ENCODE results near the gene SND1. TPM values are rescaled to one million over a fixed set of nuclear protein-coding genes. Genes with fewer than 3 reads are reported as not detected.

The SND1 gene
- total RNA-seq, 5 donors from 2014 or later (not counting 1 experiment from before 2014, with no cell fraction given) = 137 to 187 (median 154) TPM

DNA sequence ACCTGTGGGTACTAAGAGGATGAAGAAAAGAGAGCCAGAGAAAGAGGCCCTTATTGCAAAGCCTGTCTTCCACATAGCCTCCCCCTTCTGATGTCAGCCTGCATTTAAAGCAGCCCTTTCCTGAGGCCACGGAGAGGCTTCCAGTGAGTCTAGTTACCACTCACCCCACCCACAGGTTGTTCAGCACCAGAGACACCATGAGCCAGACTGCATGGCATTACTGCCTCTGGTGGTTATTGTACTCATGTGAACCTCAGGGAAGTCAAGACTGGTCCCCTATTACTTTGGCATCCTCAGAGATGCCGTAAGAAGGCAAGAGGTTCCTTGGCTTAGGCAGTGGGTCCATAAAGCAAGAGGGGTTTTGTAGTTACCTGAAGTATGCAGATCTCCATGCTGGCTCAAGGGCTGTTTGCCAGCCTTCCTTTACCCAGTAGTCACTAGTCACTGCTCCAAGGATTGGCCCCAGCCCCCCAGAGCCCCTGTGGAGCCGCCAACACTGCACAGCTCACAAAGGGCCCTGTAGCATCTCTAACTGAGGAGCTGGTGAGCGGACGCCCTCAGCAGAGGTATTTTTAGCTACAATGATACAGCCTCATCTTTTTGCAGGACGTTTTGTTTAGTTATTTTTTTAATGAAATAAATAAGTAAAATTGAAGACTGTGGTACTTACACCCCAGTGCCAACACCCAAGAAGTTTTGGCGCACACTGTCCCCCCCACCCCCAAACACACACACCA lies 358.6 kb downstream of the SND1 start:
- POLR2A ChIA-PET = interaction anchor here in 1 of 2 donors (0.7 kb wide), 1 partner anchor 31 kb away, joined by 3 read pairs; no protein-coding TSS in a partner anchor
- Histone ChIP-seq H3K9me3 (no peaks in the 10 kb centered on the region), H3K36me3 (ENCODE audit: control insufficient read depth in 2 of 2, extremely low read depth in 1 of 2, insufficient read depth in 1 of 2, low read length in 1 of 2) (peaks cover 0 to 25% of the 10 kb centered on the region in 2 donors), H3K4me3 (ENCODE audit: control insufficient read depth in 1 of 2, extremely low read depth in 1 of 2, low read length in 1 of 2) (no peak overlapping the region), H3K27me3 (replicated peaks in 1 of 2; ENCODE audit: control insufficient read depth in 2 of 2, extremely low read depth in 1 of 2, insufficient read depth in 2 of 2, low read length in 1 of 2) (no peaks in the 10 kb centered on the region), H3K27ac (ENCODE audit: low read length) (no peak overlapping the region), H3K4me1 (ENCODE audit: control insufficient read depth in 1 of 2, extremely low read depth in 1 of 2, insufficient read depth in 2 of 2, low read length in 2 of 2) (no peaks in the 10 kb centered on the region)
- DNase-seq (no peak), ATAC-seq (replicated peaks in 1 of 4) (no peak)
- Mint-ChIP-seq H3K4me1 (peaks cover 0 to 5% (median 0%) of the 10 kb centered on the region in 3 donors), H3K27me3 (no peaks in the 10 kb centered on the region), H3K4me3 (no peak overlapping the region), H3K9me3 (no peaks in the 10 kb centered on the region), H3K27ac (no peak overlapping the region), H3K36me3 (peaks cover 57% of the 10 kb centered on the region)
- CTCF ChIA-PET = no interaction called here
- WGBS (ENCODE audit: insufficient coverage) = 100% methylated on average over 2 of the region's 7 CpGs

DNA sequence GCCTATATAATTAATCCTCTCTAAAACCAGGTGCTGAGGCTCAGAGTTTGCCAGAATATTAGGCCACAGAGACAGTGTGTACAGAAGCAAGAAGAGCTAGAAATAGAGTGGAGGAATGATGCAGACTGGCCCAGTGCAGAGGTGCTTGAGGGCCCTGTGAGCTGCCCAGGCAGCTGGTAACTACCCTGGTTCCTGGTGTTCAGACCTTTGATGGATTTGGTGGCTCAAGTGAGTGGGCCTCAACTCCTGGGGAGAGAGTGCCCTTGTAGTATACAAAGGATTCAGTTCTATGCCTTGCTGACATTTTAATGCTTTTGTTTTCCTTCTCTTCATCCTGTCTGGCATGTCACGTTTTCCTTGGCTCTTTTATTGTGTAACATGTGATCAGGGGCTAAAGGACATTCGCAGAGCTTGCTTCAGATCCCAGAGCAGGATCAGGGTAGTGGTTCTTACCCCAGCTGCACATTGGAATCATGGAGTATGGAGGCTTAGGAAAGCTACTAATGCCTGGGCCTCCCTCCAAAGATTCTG lies 359.2 kb downstream of the SND1 start:
- H3K27ac ChIP-seq (ENCODE audit: low read length) = no peak overlapping the region
- H3K4me1 ChIP-seq (ENCODE audit: control insufficient read depth in 1 of 2, extremely low read depth in 1 of 2, insufficient read depth in 2 of 2, low read length in 2 of 2) = no peaks in the 10 kb centered on the region
- peaks cover 0 to 22% of the 10 kb centered on the region in 2 donors for H3K36me3 ChIP-seq (ENCODE audit: control insufficient read depth in 2 of 2, extremely low read depth in 1 of 2, insufficient read depth in 1 of 2, low read length in 1 of 2)
- peaks cover 0 to 5% (median 0%) of the 10 kb centered on the region in 3 donors for H3K4me1 Mint-ChIP-seq
- WGBS (ENCODE audit: insufficient coverage) = 100% methylated on average over 1 of the region's 2 CpGs
- ATAC-seq (replicated peaks in 1 of 4) (no peak), DNase-seq (no peak)
- no peaks in the 10 kb centered on the region for H3K27me3 ChIP-seq (replicated peaks in 1 of 2; ENCODE audit: control insufficient read depth in 2 of 2, extremely low read depth in 1 of 2, insufficient read depth in 2 of 2, low read length in 1 of 2)
- no peaks in the 10 kb centered on the region for H3K9me3 Mint-ChIP-seq
- no peaks in the 10 kb centered on the region for H3K27me3 Mint-ChIP-seq
- no peak overlapping the region for H3K4me3 Mint-ChIP-seq
- no peak overlapping the region for H3K27ac Mint-ChIP-seq
- H3K9me3 ChIP-seq = no peaks in the 10 kb centered on the region
- CTCF ChIA-PET = interaction anchor here in 1 of 2 donors (0.6 kb wide), 1 partner anchor 141 kb away, joined by 3 read pairs; no protein-coding TSS in a partner anchor
- no peak overlapping the region for H3K4me3 ChIP-seq (ENCODE audit: control insufficient read depth in 1 of 2, extremely low read depth in 1 of 2, low read length in 1 of 2)
- POLR2A ChIA-PET = interaction anchor here in 1 of 2 donors (0.7 kb wide), 1 partner anchor 31 kb away, joined by 3 read pairs; no protein-coding TSS in a partner anchor
- peaks cover 52% of the 10 kb centered on the region for H3K36me3 Mint-ChIP-seq

DNA sequence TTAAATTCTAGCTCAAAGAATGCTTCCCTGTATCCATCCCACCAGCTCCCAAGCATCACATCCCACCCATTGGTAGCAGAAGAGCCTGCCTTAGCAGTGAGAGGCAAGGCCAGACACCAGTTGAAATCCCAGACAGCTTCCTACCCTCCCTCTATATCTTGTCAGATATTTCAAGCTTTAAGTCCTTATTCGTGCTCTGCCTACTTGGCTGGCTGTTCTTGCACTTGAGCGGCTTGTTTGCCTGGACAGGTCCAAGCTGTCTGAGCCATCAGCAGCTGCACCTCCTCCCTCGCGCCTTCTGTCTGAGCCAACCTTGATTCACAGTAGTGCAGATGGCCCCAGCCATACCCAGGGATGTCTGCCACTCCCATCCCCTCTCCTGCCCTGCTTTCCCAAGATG lies 362.8 kb downstream of the SND1 start:
- no peak overlapping the region for H3K4me3 Mint-ChIP-seq
- H3K27ac ChIP-seq (ENCODE audit: low read length) = no peak overlapping the region
- POLR2A ChIA-PET = no interaction called here
- H3K4me3 ChIP-seq (ENCODE audit: control insufficient read depth in 1 of 2, extremely low read depth in 1 of 2, low read length in 1 of 2) = no peak overlapping the region
- H3K36me3 Mint-ChIP-seq = peaks cover 55% of the 10 kb centered on the region
- no peak overlapping the region for H3K27ac Mint-ChIP-seq
- peaks cover 0 to 5% (median 0%) of the 10 kb centered on the region in 3 donors for H3K4me1 Mint-ChIP-seq
- no peaks in the 10 kb centered on the region for H3K9me3 Mint-ChIP-seq
- WGBS (ENCODE audit: insufficient coverage) = 98% methylated on average over 4 of the region's 4 CpGs
- ATAC-seq (replicated peaks in 1 of 4) (no peak), DNase-seq (no peak)
- no peaks in the 10 kb centered on the region for H3K9me3 ChIP-seq
- peaks cover 3 to 16% of the 10 kb centered on the region in 2 donors for H3K36me3 ChIP-seq (ENCODE audit: control insufficient read depth in 2 of 2, extremely low read depth in 1 of 2, insufficient read depth in 1 of 2, low read length in 1 of 2)
- H3K4me1 ChIP-seq (ENCODE audit: control insufficient read depth in 1 of 2, extremely low read depth in 1 of 2, insufficient read depth in 2 of 2, low read length in 2 of 2) = no peaks in the 10 kb centered on the region
- H3K27me3 Mint-ChIP-seq = no peaks in the 10 kb centered on the region
- H3K27me3 ChIP-seq (replicated peaks in 1 of 2; ENCODE audit: control insufficient read depth in 2 of 2, extremely low read depth in 1 of 2, insufficient read depth in 2 of 2, low read length in 1 of 2) = no peaks in the 10 kb centered on the region
- CTCF ChIA-PET = no interaction called here

DNA sequence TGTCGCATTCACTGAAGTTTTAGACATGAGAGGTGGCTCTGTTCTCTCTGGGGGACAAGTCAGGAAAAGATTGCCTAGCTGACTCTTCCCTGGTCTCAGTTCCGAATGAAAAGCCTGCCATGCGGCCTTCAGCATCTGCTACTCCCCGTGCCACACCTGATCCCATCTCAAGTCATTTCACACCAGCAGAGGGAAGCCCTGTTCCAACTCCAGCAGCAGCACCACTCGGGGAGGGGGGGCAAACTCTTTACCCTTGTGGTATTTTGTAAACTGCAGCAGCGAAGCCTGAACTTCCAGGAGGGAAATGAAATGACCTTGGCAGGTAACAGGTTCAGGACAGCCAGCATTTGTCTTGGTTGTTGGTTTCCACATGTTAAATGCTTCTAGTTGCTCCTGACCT lies 365.5 kb downstream of the SND1 start:
- Mint-ChIP-seq H3K4me1 (peaks cover 0 to 8% (median 0%) of the 10 kb centered on the region in 3 donors), H3K9me3 (no peaks in the 10 kb centered on the region), H3K36me3 (peaks cover 60% of the 10 kb centered on the region), H3K27me3 (no peaks in the 10 kb centered on the region), H3K4me3 (no peak overlapping the region), H3K27ac (no peak overlapping the region)
- H3K27me3 ChIP-seq (replicated peaks in 1 of 2; ENCODE audit: control insufficient read depth in 2 of 2, extremely low read depth in 1 of 2, insufficient read depth in 2 of 2, low read length in 1 of 2) = no peaks in the 10 kb centered on the region
- CTCF ChIA-PET = no interaction called here
- no peaks in the 10 kb centered on the region for H3K4me1 ChIP-seq (ENCODE audit: control insufficient read depth in 1 of 2, extremely low read depth in 1 of 2, insufficient read depth in 2 of 2, low read length in 2 of 2)
- POLR2A ChIA-PET = no interaction called here
- 100% methylated on average over 5 of the region's 6 CpGs for WGBS (ENCODE audit: insufficient coverage)
- DNase-seq = no peak
- no peak for ATAC-seq (replicated peaks in 1 of 4)
- no peaks in the 10 kb centered on the region for H3K9me3 ChIP-seq
- no peak overlapping the region for H3K27ac ChIP-seq (ENCODE audit: low read length)
- H3K4me3 ChIP-seq (ENCODE audit: control insufficient read depth in 1 of 2, extremely low read depth in 1 of 2, low read length in 1 of 2) = no peak overlapping the region
- peaks cover 3 to 8% of the 10 kb centered on the region in 2 donors for H3K36me3 ChIP-seq (ENCODE audit: control insufficient read depth in 2 of 2, extremely low read depth in 1 of 2, insufficient read depth in 1 of 2, low read length in 1 of 2)

DNA sequence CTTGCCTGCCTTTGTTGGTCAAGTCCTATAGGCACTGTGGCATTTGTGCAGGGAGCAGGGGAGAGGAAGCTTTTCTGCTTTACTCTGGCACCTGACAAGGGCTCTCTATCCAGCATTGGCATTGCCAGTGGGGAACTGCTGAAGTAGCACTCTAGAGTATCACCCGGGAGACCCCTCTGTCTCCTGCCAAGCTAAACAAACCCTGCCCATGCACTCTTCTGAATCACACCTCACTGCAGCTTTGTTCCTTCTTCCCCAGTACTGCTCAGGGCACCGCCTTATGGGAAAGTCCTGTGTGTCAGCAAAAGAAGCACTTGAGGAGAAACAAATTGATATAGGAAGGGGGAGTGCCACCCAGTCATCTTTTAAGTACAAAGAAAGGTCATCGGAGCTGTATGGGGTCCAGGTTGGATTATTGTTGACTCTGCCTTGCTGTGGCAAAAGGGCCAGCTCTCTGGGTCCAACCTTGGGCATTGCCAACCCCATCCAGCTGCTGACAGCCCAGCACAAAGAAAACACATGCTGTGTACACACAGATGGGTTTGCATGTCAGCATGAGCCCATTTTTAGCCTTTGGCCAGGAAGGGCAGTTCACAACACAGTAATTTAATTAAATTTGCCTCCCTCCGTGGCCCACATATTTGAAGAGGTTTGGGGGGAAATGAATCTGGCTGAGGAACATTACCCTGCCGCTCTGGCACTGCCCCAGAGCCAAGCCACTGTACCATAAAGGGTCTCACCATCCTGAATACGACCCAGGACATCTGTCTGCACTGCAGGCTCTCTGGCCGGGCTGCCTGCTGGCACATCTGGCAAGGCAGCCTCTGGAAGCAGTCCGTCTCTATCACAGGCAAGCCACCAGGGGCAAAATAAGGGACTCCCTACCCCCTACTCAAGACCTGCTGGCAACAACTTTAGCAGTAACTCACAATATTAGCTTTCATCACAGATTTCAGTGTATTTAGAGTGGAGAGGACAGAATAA lies 366.2 kb downstream of the SND1 start:
- no peak overlapping the region for H3K27ac ChIP-seq (ENCODE audit: low read length)
- H3K27me3 Mint-ChIP-seq = no peaks in the 10 kb centered on the region
- H3K27ac Mint-ChIP-seq = no peak overlapping the region
- WGBS (ENCODE audit: insufficient coverage) = 100% methylated on average over 1 of the region's 8 CpGs
- no peaks in the 10 kb centered on the region for H3K9me3 ChIP-seq
- no peaks in the 10 kb centered on the region for H3K4me1 ChIP-seq (ENCODE audit: control insufficient read depth in 1 of 2, extremely low read depth in 1 of 2, insufficient read depth in 2 of 2, low read length in 2 of 2)
- H3K4me3 ChIP-seq (ENCODE audit: control insufficient read depth in 1 of 2, extremely low read depth in 1 of 2, low read length in 1 of 2) = no peak overlapping the region
- H3K4me1 Mint-ChIP-seq = peaks cover 0 to 8% (median 0%) of the 10 kb centered on the region in 3 donors
- H3K4me3 Mint-ChIP-seq = no peak overlapping the region
- peaks cover 3 to 7% of the 10 kb centered on the region in 2 donors for H3K36me3 ChIP-seq (ENCODE audit: control insufficient read depth in 2 of 2, extremely low read depth in 1 of 2, insufficient read depth in 1 of 2, low read length in 1 of 2)
- peaks cover 61% of the 10 kb centered on the region for H3K36me3 Mint-ChIP-seq
- ATAC-seq (replicated peaks in 1 of 4) (no peak), DNase-seq (no peak)
- no peaks in the 10 kb centered on the region for H3K27me3 ChIP-seq (replicated peaks in 1 of 2; ENCODE audit: control insufficient read depth in 2 of 2, extremely low read depth in 1 of 2, insufficient read depth in 2 of 2, low read length in 1 of 2)
- POLR2A ChIA-PET = no interaction called here
- no peaks in the 10 kb centered on the region for H3K9me3 Mint-ChIP-seq
- CTCF ChIA-PET = interaction anchor here in 1 of 2 donors (0.9 kb wide), 1 partner anchor 9 kb away, joined by 4 read pairs; no protein-coding TSS in a partner anchor

DNA sequence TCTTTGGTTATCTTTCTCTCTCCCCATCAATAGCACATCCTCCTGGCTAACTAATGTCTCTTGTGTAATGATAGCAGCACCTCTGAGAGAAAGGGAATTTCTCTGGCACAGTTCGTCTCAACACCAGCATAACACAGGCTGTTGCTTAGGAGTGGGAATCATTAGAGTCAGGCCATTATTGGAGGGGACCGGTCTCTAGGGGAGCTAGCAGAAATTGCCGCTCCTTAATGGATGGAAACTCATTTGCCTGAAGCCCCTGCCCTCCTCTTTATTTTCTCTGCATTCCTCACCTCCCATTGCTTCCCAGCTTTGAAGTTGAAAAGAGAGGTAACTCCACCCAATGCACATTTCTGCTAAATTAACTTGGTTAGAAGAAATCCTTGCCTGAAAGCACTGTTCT lies 367.3 kb downstream of the SND1 start:
- Histone ChIP-seq H3K27me3 (replicated peaks in 1 of 2; ENCODE audit: control insufficient read depth in 2 of 2, extremely low read depth in 1 of 2, insufficient read depth in 2 of 2, low read length in 1 of 2) (no peaks in the 10 kb centered on the region), H3K27ac (ENCODE audit: low read length) (no peak overlapping the region), H3K4me1 (ENCODE audit: control insufficient read depth in 1 of 2, extremely low read depth in 1 of 2, insufficient read depth in 2 of 2, low read length in 2 of 2) (no peaks in the 10 kb centered on the region), H3K4me3 (ENCODE audit: control insufficient read depth in 1 of 2, extremely low read depth in 1 of 2, low read length in 1 of 2) (no peak overlapping the region), H3K9me3 (no peaks in the 10 kb centered on the region), H3K36me3 (ENCODE audit: control insufficient read depth in 2 of 2, extremely low read depth in 1 of 2, insufficient read depth in 1 of 2, low read length in 1 of 2) (peaks cover under 1 to 5% of the 10 kb centered on the region in 2 donors)
- Mint-ChIP-seq H3K4me1 (peaks cover 0 to 8% (median 0%) of the 10 kb centered on the region in 3 donors), H3K27me3 (no peaks in the 10 kb centered on the region), H3K9me3 (no peaks in the 10 kb centered on the region), H3K4me3 (no peak overlapping the region), H3K27ac (no peak overlapping the region), H3K36me3 (peaks cover 55% of the 10 kb centered on the region)
- ChIA-PET POLR2A (no interaction called here), CTCF (interaction anchor here in 1 of 2 donors (0.6 to 1.0 kb wide), 2 partner anchors 14 to 311 kb away, joined by 3 to 4 read pairs; no protein-coding TSS in a partner anchor)
- ATAC-seq (replicated peaks in 1 of 4) (no peak), DNase-seq (no peak)
- WGBS (ENCODE audit: insufficient coverage) = no CpG with 5 or more reads among the region's 3 CpGs

Data from T-cell (primary cell).